DND-41 (cell line): Measurements from ENCODE around the gene FTO.

Source experiments
- ATAC-seq: fragments of 200-7000 bp; cut with Tn5 transposase; 3 replicates; pipeline ENCODE4 v1.9.1; 2021; ENCODE audit warnings: low read depth; ENCODE audit not compliant: insufficient read depth
- DNase-seq: peaks from one replicate; pipeline ENCODE4 v3.0.0-alpha.2; 2020
- H2AFZ ChIP-seq: 2 replicates; pipeline ENCODE4 v1.6.0; 2012; ENCODE audit warnings: low read depth, low read length
- H3K27ac ChIP-seq: 2 replicates; pipeline ENCODE4 v1.5.1; 2012; ENCODE audit warnings: low read length, inconsistent platforms
- H3K27me3 ChIP-seq: fragments of 200-600 bp; sonication (generic); 2 replicates; pipeline ENCODE4 v1.6.0; 2012; ENCODE audit warnings: low read length, mild to moderate bottlenecking, inconsistent platforms; ENCODE audit not compliant: insufficient read depth, poor library complexity
- H3K36me3 ChIP-seq: 2 replicates; pipeline ENCODE4 v1.5.1; 2012; ENCODE audit warnings: low read length, inconsistent platforms; ENCODE audit not compliant: insufficient read depth
- H3K4me1 ChIP-seq: 2 replicates; pipeline ENCODE4 v1.5.1; 2012; ENCODE audit warnings: mild to moderate bottlenecking, low read length; ENCODE audit not compliant: insufficient read depth
- H3K4me2 ChIP-seq: 2 replicates; pipeline ENCODE4 v1.6.0; 2012; ENCODE audit warnings: mild to moderate bottlenecking, moderate library complexity, low read length, inconsistent platforms; ENCODE audit not compliant: insufficient read depth
- H3K4me3 ChIP-seq, 2 experiments: fragments of 200-600 bp in 1 of 2; shearing (Covaris generic) in 1 of 2; 2 replicates each; pipeline ENCODE4 v1.5.1; 2012 to 2016; ENCODE audit warnings: inconsistent platforms in 2 of 2, low read length in 2 of 2, mild to moderate bottlenecking in 2 of 2, low read depth in 1 of 2, moderate library complexity in 1 of 2
- H3K79me2 ChIP-seq: 2 replicates; pipeline ENCODE4 v1.6.0; 2012; ENCODE audit warnings: low read length, inconsistent platforms; ENCODE audit not compliant: insufficient read depth
- H3K9ac ChIP-seq: 2 replicates; pipeline ENCODE4 v1.6.0; 2012; ENCODE audit warnings: low read depth, mild to moderate bottlenecking, inconsistent platforms, low read length, moderate library complexity
- H3K9me3 ChIP-seq: 2 replicates; pipeline ENCODE4 v1.5.1; 2012; ENCODE audit warnings: low read length, moderate library complexity, mild to moderate bottlenecking, inconsistent platforms; ENCODE audit not compliant: insufficient read depth, severe bottlenecking
- H4K20me1 ChIP-seq: 2 replicates; pipeline ENCODE4 v1.6.0; 2012; ENCODE audit warnings: low read length; ENCODE audit not compliant: insufficient read depth
- EZH2 ChIP-seq: IDR thresholded peaks from 3 replicates; pipeline ENCODE4 v1.6.1; 2012; ENCODE audit warnings: borderline replicate concordance, low read depth, mild to moderate bottlenecking, moderate library complexity, low read length, inconsistent platforms; ENCODE audit not compliant: severe bottlenecking
- TF ChIP-seq, protein P1 (sequence below): IDR thresholded peaks from 2 replicates; pipeline ENCODE4 v1.5.1; 2012; ENCODE audit warnings: borderline replicate concordance, low read length, moderate library complexity, mild to moderate bottlenecking; ENCODE audit not compliant: poor library complexity, severe bottlenecking; ENCODE audit errors: extremely low read depth

Gene FTO

DNA sequence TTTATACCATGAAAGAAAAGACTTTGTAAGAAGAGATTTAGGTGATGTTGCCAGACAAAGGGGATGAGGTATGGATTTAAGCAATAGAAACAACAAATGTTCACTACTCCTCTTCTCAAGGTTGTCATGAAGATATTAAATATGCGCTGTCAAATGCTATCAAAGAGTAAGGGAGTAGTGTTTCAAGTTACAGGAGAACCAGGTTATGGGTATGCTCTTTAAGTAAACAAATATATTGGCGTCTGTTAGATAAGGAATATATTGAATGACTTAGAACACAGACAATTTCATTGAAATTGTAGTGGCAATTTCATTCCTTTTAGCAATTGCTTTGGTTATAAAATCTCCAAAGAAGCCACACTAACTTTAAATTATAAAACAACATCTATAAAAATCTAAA is 229.0 kb downstream of the FTO start:
- Histone ChIP-seq H3K9ac (0 out of 2 replicates have a peak overlapping the region, but pooled peaks have one; percentile 19), H3K4me3 (no peak overlapping the region), H4K20me1 (no peaks in the 10 kb centered on the region), H3K27ac (peak overlapping the region; percentile 65), H2AFZ (no peak overlapping the region), H3K27me3 (no peaks in the 10 kb centered on the region), H3K9me3 (no peaks in the 10 kb centered on the region), H3K79me2 (no peaks in the 10 kb centered on the region), H3K4me2 (no peak overlapping the region), H3K4me1 (peaks cover 28% of the 10 kb centered on the region), H3K36me3 (peaks cover 20% of the 10 kb centered on the region)
- TF ChIP-seq EZH2, result no peak
- TF ChIP-seq, protein P1, sequence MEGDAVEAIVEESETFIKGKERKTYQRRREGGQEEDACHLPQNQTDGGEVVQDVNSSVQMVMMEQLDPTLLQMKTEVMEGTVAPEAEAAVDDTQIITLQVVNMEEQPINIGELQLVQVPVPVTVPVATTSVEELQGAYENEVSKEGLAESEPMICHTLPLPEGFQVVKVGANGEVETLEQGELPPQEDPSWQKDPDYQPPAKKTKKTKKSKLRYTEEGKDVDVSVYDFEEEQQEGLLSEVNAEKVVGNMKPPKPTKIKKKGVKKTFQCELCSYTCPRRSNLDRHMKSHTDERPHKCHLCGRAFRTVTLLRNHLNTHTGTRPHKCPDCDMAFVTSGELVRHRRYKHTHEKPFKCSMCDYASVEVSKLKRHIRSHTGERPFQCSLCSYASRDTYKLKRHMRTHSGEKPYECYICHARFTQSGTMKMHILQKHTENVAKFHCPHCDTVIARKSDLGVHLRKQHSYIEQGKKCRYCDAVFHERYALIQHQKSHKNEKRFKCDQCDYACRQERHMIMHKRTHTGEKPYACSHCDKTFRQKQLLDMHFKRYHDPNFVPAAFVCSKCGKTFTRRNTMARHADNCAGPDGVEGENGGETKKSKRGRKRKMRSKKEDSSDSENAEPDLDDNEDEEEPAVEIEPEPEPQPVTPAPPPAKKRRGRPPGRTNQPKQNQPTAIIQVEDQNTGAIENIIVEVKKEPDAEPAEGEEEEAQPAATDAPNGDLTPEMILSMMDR, result no peak
- no peak for ATAC-seq
- no peak for DNase-seq

DNA sequence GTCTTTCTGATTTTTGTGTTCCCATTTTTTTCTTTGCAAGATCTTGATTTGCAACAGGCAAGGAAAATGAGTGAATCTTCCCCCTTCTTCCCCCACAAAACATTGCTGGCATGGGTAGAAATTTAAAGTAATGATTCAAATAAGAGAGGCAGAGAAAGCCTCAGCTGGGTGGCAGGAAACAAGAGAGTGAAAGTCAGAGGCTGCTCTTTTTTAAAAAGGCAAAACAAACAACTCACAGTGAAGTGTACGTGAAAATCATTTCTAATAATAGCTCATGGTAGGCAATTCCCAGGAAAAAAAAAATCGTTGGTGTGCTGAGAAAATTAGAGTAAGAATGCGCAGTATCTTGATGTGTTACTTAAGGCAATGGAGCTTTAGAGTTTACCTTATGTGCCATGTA is 229.5 kb downstream of the FTO start:
- Histone ChIP-seq H2AFZ (no peak overlapping the region), H3K4me2 (peak overlapping the region; percentile 45), H3K27ac (peak overlapping the region; percentile 65), H3K36me3 (peaks cover 20% of the 10 kb centered on the region), H3K4me3 (no peak overlapping the region), H3K9ac (peak overlapping the region; percentile 19), H3K9me3 (no peaks in the 10 kb centered on the region), H3K79me2 (no peaks in the 10 kb centered on the region), H3K27me3 (no peaks in the 10 kb centered on the region), H4K20me1 (no peaks in the 10 kb centered on the region), H3K4me1 (peaks cover 28% of the 10 kb centered on the region)
- TF ChIP-seq, protein P1, result no peak
- no peak for TF ChIP-seq EZH2
- DNase-seq (no peak), ATAC-seq (peak; percentile 60; the same call in 2 of the 3 replicates)

DNA sequence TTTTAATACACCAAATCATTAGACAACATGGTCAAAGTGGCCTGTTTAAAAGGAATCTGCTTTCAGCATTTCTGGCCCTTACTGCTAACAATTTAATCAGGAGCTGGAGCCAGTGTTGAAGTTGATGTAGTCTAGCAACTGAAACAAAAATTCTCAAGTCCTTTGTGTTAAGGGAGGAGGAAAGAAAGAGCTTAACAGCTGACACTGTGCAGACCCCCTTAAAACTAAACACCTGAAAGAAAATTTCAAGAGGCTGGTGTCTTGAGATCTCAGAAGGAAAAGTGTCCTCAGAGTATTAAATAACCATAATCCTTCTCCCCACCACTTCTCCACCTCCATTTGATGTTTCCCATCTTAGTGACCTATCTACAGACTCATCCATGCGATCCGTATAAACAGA is 232.1 kb downstream of the FTO start:
- no peaks in the 10 kb centered on the region for H3K9me3 ChIP-seq
- H3K9ac ChIP-seq, result no peak overlapping the region
- H4K20me1 ChIP-seq, result no peaks in the 10 kb centered on the region
- TF ChIP-seq EZH2, result no peak
- TF ChIP-seq, protein P1, result no peak
- H3K4me1 ChIP-seq, result peaks cover 28% of the 10 kb centered on the region
- peaks cover 24% of the 10 kb centered on the region for H3K36me3 ChIP-seq
- ATAC-seq, result no peak
- H3K27ac ChIP-seq, result no peak overlapping the region
- H3K27me3 ChIP-seq, result no peaks in the 10 kb centered on the region
- no peak for DNase-seq
- no peaks in the 10 kb centered on the region for H3K79me2 ChIP-seq
- no peak overlapping the region for H2AFZ ChIP-seq
- no peak overlapping the region for H3K4me3 ChIP-seq
- H3K4me2 ChIP-seq, result no peak overlapping the region

DNA sequence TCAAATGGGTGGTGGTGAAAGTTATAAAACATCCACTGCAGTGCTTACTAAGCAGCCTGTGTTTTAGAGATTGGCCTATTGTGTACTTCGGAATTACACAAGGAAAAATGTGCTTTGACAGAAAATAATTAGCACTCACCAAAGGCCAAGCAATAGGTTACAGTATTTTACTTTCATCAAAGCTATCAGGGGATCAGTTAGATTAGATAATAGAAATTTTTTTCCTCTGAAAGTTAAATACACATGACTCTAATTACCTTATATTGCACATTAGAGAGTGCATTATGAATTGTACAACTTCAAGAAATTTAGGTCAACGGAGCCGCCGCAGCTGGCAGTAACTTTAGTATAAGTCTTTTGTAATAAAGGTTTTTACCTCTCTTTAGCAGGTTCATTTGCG is 232.6 kb downstream of the FTO start:
- Histone ChIP-seq H2AFZ (no peak overlapping the region), H3K4me1 (peaks cover 28% of the 10 kb centered on the region), H3K27ac (no peak overlapping the region), H3K79me2 (no peaks in the 10 kb centered on the region), H4K20me1 (no peaks in the 10 kb centered on the region), H3K9me3 (no peaks in the 10 kb centered on the region), H3K4me3 (no peak overlapping the region), H3K9ac (no peak overlapping the region), H3K27me3 (no peaks in the 10 kb centered on the region), H3K36me3 (peaks cover 28% of the 10 kb centered on the region), H3K4me2 (no peak overlapping the region)
- DNase-seq (no peak), ATAC-seq (no peak)
- TF ChIP-seq, protein P1, result no peak
- no peak for TF ChIP-seq EZH2
